GM18909 (cell line): ENCODE measurements around the gene TMEM163.
A peak's percentile ranks its signal among the peaks of the same experiment; 100 is the strongest.

Experiments
- ATAC-seq: cut with Tn5 transposase; IDR thresholded peaks from one replicate; pipeline ENCODE4 v1.9.1; 2021; ENCODE audit warnings: mild to moderate bottlenecking; ENCODE audit not compliant: unreplicated experiment, poor library complexity

TMEM163 gene

GRCh38 chr2:134420259-134420658, 298.5 kb downstream of the TMEM163 start:
- ATAC-seq, result no peak

GRCh38 chr2:134417968-134418582, 300.7 kb downstream of the TMEM163 start:
- no peak for ATAC-seq

GRCh38 chr2:134416637-134417036, 302.2 kb downstream of the TMEM163 start:
- no peak for ATAC-seq

GRCh38 chr2:134416018-134416417, 302.8 kb downstream of the TMEM163 start:
- ATAC-seq, result no peak

GRCh38 chr2:134413912-134414311, 304.9 kb downstream of the TMEM163 start:
- ATAC-seq, result no peak

- ATAC-seq, result no peak
Observed at GRCh38 chr2:134413430-134413829, 305.4 kb downstream of the TMEM163 start.

- ATAC-seq, result no peak
Observed at GRCh38 chr2:134412639-134412999, 306.2 kb downstream of the TMEM163 start.

GRCh38 chr2:134411828-134412638, 306.8 kb downstream of the TMEM163 start:
- ATAC-seq, result peak; percentile 96

- no peak for ATAC-seq
Observed at GRCh38 chr2:134411279-134411827, 307.4 kb downstream of the TMEM163 start.

GRCh38 chr2:134410831-134411231, 308.0 kb downstream of the TMEM163 start:
- ATAC-seq, result no peak

GRCh38 chr2:134410006-134410405, 308.8 kb downstream of the TMEM163 start:
- no peak for ATAC-seq

GRCh38 chr2:134408791-134409190, 310.0 kb downstream of the TMEM163 start:
- no peak for ATAC-seq

GRCh38 chr2:134408386-134408785, 310.4 kb downstream of the TMEM163 start:
- no peak for ATAC-seq

- ATAC-seq, result no peak
Observed at GRCh38 chr2:134407154-134407890, 311.5 kb downstream of the TMEM163 start.

- ATAC-seq, result no peak
Observed at GRCh38 chr2:134406736-134407135, 312.1 kb downstream of the TMEM163 start.

- ATAC-seq, result no peak
Observed at GRCh38 chr2:134406311-134406710, 312.5 kb downstream of the TMEM163 start.
